CD4-positive, alpha-beta T cell treated with Interleukin-12 subunit alpha and Interleukin-12 subunit beta, for 1 hour (primary cell): ENCODE measurements around the gene TFB2M.
"Not testable (repeated sequence)": the region's sequence is repeated elsewhere in the genome, so short reads cannot be mapped to it uniquely, and the experiment has no call there.

Source experiments
- DNase-seq: peaks from one replicate; pipeline ENCODE4 v3.0.0-alpha.2; 2020

Gene TFB2M

GRCh38 chr1:246582301-246583055 lies 16.4 kb upstream of the TFB2M start:
- DNase-seq: no peak

- DNase-seq: no peak
Measured at GRCh38 chr1:246580497-246581370, 14.7 kb upstream of the TFB2M start.

- no peak for DNase-seq
Measured at GRCh38 chr1:246579818-246580217, 13.8 kb upstream of the TFB2M start.

- no peak for DNase-seq
Measured at GRCh38 chr1:246577720-246578106, 11.7 kb upstream of the TFB2M start.

- DNase-seq: peak; percentile 22
Measured at GRCh38 chr1:246577082-246577719, 11.1 kb upstream of the TFB2M start.

GRCh38 chr1:246576709-246577032 lies 10.6 kb upstream of the TFB2M start:
- no peak for DNase-seq

GRCh38 chr1:246573491-246573890 lies 7.4 kb upstream of the TFB2M start:
- no peak for DNase-seq

GRCh38 chr1:246572785-246573184 lies 6.7 kb upstream of the TFB2M start:
- DNase-seq: no peak

- DNase-seq: no peak
Measured at GRCh38 chr1:246571953-246572352, 5.9 kb upstream of the TFB2M start.

GRCh38 chr1:246571309-246571708 lies 5.2 kb upstream of the TFB2M start:
- DNase-seq: peak; percentile 33

GRCh38 chr1:246569248-246570238 lies 3.5 kb upstream of the TFB2M start:
- peak; percentile 58 for DNase-seq

- no peak for DNase-seq
Measured at GRCh38 chr1:246567646-246568235, 1.7 kb upstream of the TFB2M start.

- DNase-seq: no peak
Measured at GRCh38 chr1:246566813-246567645, 968 bp upstream of the TFB2M start.

GRCh38 chr1:246565751-246566127 lies 322 bp downstream of the TFB2M start:
- no peak for DNase-seq

GRCh38 chr1:246564839-246565750 lies 966 bp downstream of the TFB2M start:
- no peak for DNase-seq

- not testable (repeated sequence) for DNase-seq
Measured at GRCh38 chr1:246560833-246561232, 5.2 kb downstream of the TFB2M start.

GRCh38 chr1:246559310-246559709 lies 6.8 kb downstream of the TFB2M start:
- no peak for DNase-seq

GRCh38 chr1:246558041-246558440 lies 8.0 kb downstream of the TFB2M start:
- DNase-seq: no peak

GRCh38 chr1:246554201-246554600 lies 11.9 kb downstream of the TFB2M start:
- no peak for DNase-seq

GRCh38 chr1:246552110-246552509 lies 14.0 kb downstream of the TFB2M start:
- DNase-seq: no peak
